Fibroblast of pulmonary artery (primary cell): ENCODE data around the gene TMPRSS12.
"Not testable (repeated sequence)": the region's sequence is repeated elsewhere in the genome, so short reads cannot be mapped to it uniquely, and the experiment has no call there.

Experiments
- DNase-seq: peaks from one replicate; pipeline ENCODE4 v3.0.0-alpha.2; 2010; ENCODE audit warnings: low read depth
- H3K4me3 ChIP-seq: replicated peaks from 2 replicates; pipeline ENCODE4 v1.5.1; 2011; ENCODE audit warnings: low read depth, mild to moderate bottlenecking, control low read depth, low read length, moderate library complexity
- TF ChIP-seq, protein P1 (sequence below): IDR thresholded peaks from 2 replicates; pipeline ENCODE4 v1.5.1; 2011; ENCODE audit warnings: mild to moderate bottlenecking, control low read depth, low read length, inconsistent platforms; ENCODE audit errors: missing control alignments

The TMPRSS12 gene

GRCh38 chr12:50824914-50825313 is 17.8 kb upstream of the TMPRSS12 start:
- no peak for DNase-seq
- no peak overlapping the region for H3K4me3 ChIP-seq
- TF ChIP-seq, protein P1, sequence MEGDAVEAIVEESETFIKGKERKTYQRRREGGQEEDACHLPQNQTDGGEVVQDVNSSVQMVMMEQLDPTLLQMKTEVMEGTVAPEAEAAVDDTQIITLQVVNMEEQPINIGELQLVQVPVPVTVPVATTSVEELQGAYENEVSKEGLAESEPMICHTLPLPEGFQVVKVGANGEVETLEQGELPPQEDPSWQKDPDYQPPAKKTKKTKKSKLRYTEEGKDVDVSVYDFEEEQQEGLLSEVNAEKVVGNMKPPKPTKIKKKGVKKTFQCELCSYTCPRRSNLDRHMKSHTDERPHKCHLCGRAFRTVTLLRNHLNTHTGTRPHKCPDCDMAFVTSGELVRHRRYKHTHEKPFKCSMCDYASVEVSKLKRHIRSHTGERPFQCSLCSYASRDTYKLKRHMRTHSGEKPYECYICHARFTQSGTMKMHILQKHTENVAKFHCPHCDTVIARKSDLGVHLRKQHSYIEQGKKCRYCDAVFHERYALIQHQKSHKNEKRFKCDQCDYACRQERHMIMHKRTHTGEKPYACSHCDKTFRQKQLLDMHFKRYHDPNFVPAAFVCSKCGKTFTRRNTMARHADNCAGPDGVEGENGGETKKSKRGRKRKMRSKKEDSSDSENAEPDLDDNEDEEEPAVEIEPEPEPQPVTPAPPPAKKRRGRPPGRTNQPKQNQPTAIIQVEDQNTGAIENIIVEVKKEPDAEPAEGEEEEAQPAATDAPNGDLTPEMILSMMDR, result no peak

GRCh38 chr12:50825372-50825838 is 17.3 kb upstream of the TMPRSS12 start:
- no peak overlapping the region for H3K4me3 ChIP-seq
- peak; percentile 90 for DNase-seq

DNA sequence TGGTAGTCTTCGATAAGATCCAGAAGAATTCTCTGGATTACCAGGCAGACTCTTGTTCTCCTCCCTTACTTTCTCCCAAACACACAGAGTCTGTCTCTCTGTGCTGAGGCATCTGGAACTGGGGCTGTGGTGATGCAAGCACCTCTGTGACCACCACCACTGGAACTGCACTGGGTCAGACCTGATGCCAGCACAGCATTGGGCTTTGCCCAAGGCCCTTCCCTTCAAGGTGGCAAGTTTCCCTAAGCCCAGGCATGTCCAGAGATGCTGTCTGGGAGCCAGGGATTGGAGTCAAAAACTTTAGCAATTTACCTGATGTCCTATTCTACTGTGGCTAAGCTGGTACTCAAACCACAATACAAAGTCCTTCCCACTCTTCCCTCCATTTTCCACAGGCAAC is 14.6 kb upstream of the TMPRSS12 start:
- TF ChIP-seq, protein P1, result no peak
- H3K4me3 ChIP-seq, result no peak overlapping the region
- no peak for DNase-seq

More at GRCh38 chr12:50825372-50825838, 17.3 kb upstream of the TMPRSS12 start:
- TF ChIP-seq, protein P1, result peak; percentile 22

DNA sequence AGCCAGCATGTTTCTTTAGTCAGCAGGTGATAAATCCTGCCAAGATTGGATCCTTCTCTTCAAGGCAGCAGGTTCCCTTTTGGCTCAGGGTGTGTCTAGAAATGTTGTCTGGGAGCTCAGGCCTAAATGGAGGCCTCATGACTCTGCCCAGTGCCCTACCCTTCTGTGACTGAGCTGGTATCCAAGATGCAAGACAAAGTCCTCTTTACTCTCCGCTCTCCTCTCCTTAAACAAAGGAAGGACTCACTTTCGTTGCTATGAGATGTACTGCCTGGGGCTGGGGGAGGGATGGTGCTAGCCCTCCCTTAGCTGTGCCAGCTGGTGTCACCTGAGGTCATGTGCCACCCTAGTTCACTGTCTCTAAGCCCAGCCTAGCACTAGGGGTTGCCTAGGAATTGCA is 13.8 kb upstream of the TMPRSS12 start:
- H3K4me3 ChIP-seq, result no peak overlapping the region
- DNase-seq, result no peak

DNA sequence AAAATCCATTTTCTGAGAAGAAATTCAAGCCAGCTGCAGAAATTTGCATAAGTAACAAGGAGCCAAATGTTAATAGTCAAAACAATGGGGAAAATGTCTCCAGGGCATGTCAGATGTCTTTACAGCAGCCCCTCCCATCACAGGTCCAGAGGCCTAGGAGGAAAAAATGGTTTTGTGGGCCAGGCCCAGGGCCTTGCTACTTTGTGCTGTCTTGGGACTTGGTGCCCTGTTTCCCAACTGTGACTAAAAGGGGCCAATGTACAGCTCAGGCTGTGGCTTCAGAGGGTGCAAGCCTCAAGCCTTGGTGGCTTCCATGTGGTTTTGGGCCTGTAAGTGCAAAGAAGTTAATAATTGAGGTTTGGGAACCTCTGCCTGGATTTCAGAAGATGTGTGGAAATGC is 8.9 kb upstream of the TMPRSS12 start:
- H3K4me3 ChIP-seq, DNase-seq: not testable (repeated sequence)

More for the DNA sequence above, 13.8 kb upstream of the TMPRSS12 start:
- TF ChIP-seq, protein P1, result no peak

DNA sequence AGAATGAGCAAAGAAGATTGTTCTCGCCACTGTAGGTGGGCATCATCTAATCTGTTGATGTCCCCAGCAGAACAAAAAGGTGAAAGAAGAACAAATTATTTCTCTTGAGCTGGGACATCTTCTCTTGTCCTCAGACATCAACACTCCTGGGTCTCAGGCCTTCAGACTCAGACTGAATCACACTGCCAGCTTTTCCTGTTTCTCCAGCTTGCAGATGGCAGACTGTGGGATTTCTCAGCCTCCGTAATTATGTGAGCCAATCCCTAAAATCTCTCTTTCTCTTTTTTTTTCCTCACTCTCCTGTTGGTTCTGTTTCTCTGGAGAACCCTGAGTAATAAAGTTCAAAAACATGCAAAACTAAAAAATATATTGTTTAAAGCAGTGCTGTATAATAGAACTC is 3.7 kb upstream of the TMPRSS12 start:
- TF ChIP-seq, protein P1, result no peak
- no peak for DNase-seq
- H3K4me3 ChIP-seq, result no peak overlapping the region

DNA sequence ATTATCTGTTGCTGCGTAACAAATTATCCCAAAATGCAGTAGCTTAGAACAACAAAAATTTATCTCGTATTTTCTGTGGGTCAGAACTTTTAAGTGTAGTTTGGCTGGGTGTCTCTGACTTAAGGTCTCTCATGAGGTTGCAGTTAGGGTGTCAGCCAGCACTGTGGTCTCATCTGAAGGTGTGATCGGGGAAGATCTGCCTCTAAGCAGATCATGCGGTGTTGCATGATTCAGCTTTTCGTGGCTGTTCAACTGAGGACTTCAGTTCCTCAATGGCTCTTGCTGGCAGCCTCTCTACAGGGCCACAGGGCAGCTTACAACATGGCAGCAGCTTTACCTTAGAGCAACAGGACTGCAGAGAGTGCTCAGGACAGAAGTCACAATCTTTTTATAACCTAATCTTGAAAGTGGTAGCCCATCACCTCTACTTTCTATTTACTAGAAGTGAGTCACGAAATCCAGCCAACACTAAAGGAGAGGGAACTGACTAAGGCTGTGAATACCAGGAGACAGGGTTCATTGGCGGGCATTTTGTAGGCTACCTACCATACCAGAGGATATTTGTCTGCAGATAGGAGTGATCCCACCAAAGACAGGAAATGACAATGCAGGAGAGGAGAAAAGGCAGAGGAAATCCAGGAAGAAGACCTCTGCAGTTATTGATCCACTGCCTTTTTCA is 1.8 kb upstream of the TMPRSS12 start:
- TF ChIP-seq, protein P1, result no peak

More for the DNA sequence above, 1.8 kb upstream of the TMPRSS12 start:
- DNase-seq, result no peak
- H3K4me3 ChIP-seq, result no peak overlapping the region
